Activated CD4-positive, alpha-beta T cell treated with anti-CD3 and anti-CD28 coated beads, Interleukin-2, amount 10 ng/mL, durations not matched to agents 7 days and 5 days (primary cell): Measurements from ENCODE around the gene IFFO2. TPM values are rescaled to one million over a fixed set of nuclear protein-coding genes. Genes with fewer than 3 reads are reported as not detected.
"Not testable (repeated sequence)": the region's sequence is repeated elsewhere in the genome, so short reads cannot be mapped to it uniquely, and the experiment has no call there.

Source experiments
- CTCF ChIA-PET: fragments of 350-600 bp; sonication (Branson Sonifier 250); formaldehyde crosslinking; loops from one replicate; lab custom pipeline; 2021; ENCODE audit warnings: antibody characterized with exemption; lab: Charles Lee
- POLR2A ChIA-PET: fragments of 350-600 bp; sonication (Branson Sonifier 250); formaldehyde crosslinking; loops from one replicate; lab custom pipeline; 2021; ENCODE audit warnings: antibody characterized with exemption; lab: Charles Lee
- DNase-seq: peaks from one replicate; pipeline ENCODE4 v3.0.0-alpha.2; 2020
- H3K27ac Mint-ChIP-seq: one replicate; pipeline ENCODE4 v1.8.0; 2021; ENCODE audit warnings: mild to moderate bottlenecking, moderate library complexity, mixed read lengths
- H3K27me3 Mint-ChIP-seq: one replicate; pipeline ENCODE4 v1.8.0; 2021; ENCODE audit warnings: mixed read lengths
- H3K36me3 Mint-ChIP-seq: one replicate; pipeline ENCODE4 v1.8.0; 2021; ENCODE audit warnings: low read depth, mixed read lengths
- H3K4me1 Mint-ChIP-seq: one replicate; pipeline ENCODE4 v1.8.0; 2021; ENCODE audit warnings: mixed read lengths
- H3K4me3 Mint-ChIP-seq: one replicate; pipeline ENCODE4 v1.8.0; 2021; ENCODE audit warnings: mild to moderate bottlenecking, moderate library complexity, mixed read lengths
- H3K9me3 Mint-ChIP-seq: one replicate; pipeline ENCODE4 v1.8.0; 2021; ENCODE audit warnings: mixed read lengths
- total RNA-seq, 2 experiments: library from RNA; stranded (reverse); gene quantifications; one replicate each; pipeline ENCODE4 v1.2.3, GENCODE V29; 2021

The IFFO2 gene
- total RNA-seq, 2 experiments from 2014 or later, result 20.4 to 21.7 TPM

- no peak overlapping the region for H3K4me3 Mint-ChIP-seq
- H3K27ac Mint-ChIP-seq, result no peak overlapping the region
- no peaks in the 10 kb centered on the region for H3K27me3 Mint-ChIP-seq
- CTCF ChIA-PET, result no interaction called here
- H3K9me3 Mint-ChIP-seq, result no peaks in the 10 kb centered on the region
- POLR2A ChIA-PET, result no interaction called here
- no peaks in the 10 kb centered on the region for H3K36me3 Mint-ChIP-seq
- no peak for DNase-seq
- H3K4me1 Mint-ChIP-seq, result no peaks in the 10 kb centered on the region
These were observed 85.5 kb downstream of the IFFO2 start for GRCh38 chr1:18870957-18871356.

- H3K36me3 Mint-ChIP-seq, H3K27ac Mint-ChIP-seq, DNase-seq, POLR2A ChIA-PET, H3K9me3 Mint-ChIP-seq, H3K4me3 Mint-ChIP-seq, H3K27me3 Mint-ChIP-seq, H3K4me1 Mint-ChIP-seq, CTCF ChIA-PET: not testable (repeated sequence)
These were observed 85.9 kb downstream of the IFFO2 start for GRCh38 chr1:18870595-18870865.

GRCh38 chr1:18869847-18870594 lies 86.5 kb downstream of the IFFO2 start:
- POLR2A ChIA-PET, result no interaction called here
- CTCF ChIA-PET, result no interaction called here
- Mint-ChIP-seq H3K27ac (no peak overlapping the region), H3K4me1 (no peaks in the 10 kb centered on the region), H3K4me3 (no peak overlapping the region), H3K9me3 (no peaks in the 10 kb centered on the region), H3K27me3 (peaks cover 3% of the 10 kb centered on the region), H3K36me3 (no peaks in the 10 kb centered on the region)
- no peak for DNase-seq

GRCh38 chr1:18868801-18869424 lies 87.6 kb downstream of the IFFO2 start:
- CTCF ChIA-PET, result no interaction called here
- DNase-seq, result no peak
- Mint-ChIP-seq H3K9me3 (no peaks in the 10 kb centered on the region), H3K4me3 (no peak overlapping the region), H3K27me3 (peaks cover 3% of the 10 kb centered on the region), H3K4me1 (no peaks in the 10 kb centered on the region), H3K27ac (no peak overlapping the region), H3K36me3 (no peaks in the 10 kb centered on the region)
- POLR2A ChIA-PET, result no interaction called here

GRCh38 chr1:18868354-18868753 lies 88.1 kb downstream of the IFFO2 start:
- POLR2A ChIA-PET, result no interaction called here
- Mint-ChIP-seq H3K4me3 (no peak overlapping the region), H3K27ac (no peak overlapping the region)

GRCh38 chr1:18866846-18867245 lies 89.6 kb downstream of the IFFO2 start:
- H3K36me3 Mint-ChIP-seq, result no peaks in the 10 kb centered on the region
- CTCF ChIA-PET, result no interaction called here
- H3K27ac Mint-ChIP-seq, result no peak overlapping the region
- POLR2A ChIA-PET, result no interaction called here
- DNase-seq, result no peak
- H3K4me1 Mint-ChIP-seq, result no peaks in the 10 kb centered on the region
- H3K4me3 Mint-ChIP-seq, result no peak overlapping the region
- no peaks in the 10 kb centered on the region for H3K9me3 Mint-ChIP-seq
- peaks cover 3% of the 10 kb centered on the region for H3K27me3 Mint-ChIP-seq

More at GRCh38 chr1:18868354-18868753, 88.1 kb downstream of the IFFO2 start:
- no peak for DNase-seq
- Mint-ChIP-seq H3K4me1 (no peaks in the 10 kb centered on the region), H3K27me3 (peaks cover 3% of the 10 kb centered on the region), H3K9me3 (no peaks in the 10 kb centered on the region), H3K36me3 (no peaks in the 10 kb centered on the region)
- CTCF ChIA-PET, result no interaction called here

- no peak for DNase-seq
- Mint-ChIP-seq H3K4me3 (no peak overlapping the region), H3K27me3 (peaks cover 3% of the 10 kb centered on the region), H3K27ac (no peak overlapping the region), H3K36me3 (no peaks in the 10 kb centered on the region), H3K9me3 (no peaks in the 10 kb centered on the region), H3K4me1 (no peaks in the 10 kb centered on the region)
- POLR2A ChIA-PET, result no interaction called here
- CTCF ChIA-PET, result interaction anchor here (0.6 kb wide), 1 partner anchor 86 kb away, joined by 4 read pairs; no protein-coding TSS in a partner anchor
These were observed 90.2 kb downstream of the IFFO2 start for GRCh38 chr1:18866314-18866713.

GRCh38 chr1:18865176-18865575 lies 91.3 kb downstream of the IFFO2 start:
- no peaks in the 10 kb centered on the region for H3K36me3 Mint-ChIP-seq
- H3K4me1 Mint-ChIP-seq, result no peaks in the 10 kb centered on the region
- H3K27me3 Mint-ChIP-seq, result peaks cover 3% of the 10 kb centered on the region
- no peaks in the 10 kb centered on the region for H3K9me3 Mint-ChIP-seq
- ChIA-PET POLR2A (no interaction called here), CTCF (no interaction called here)
- no peak overlapping the region for H3K27ac Mint-ChIP-seq
- no peak for DNase-seq
- no peak overlapping the region for H3K4me3 Mint-ChIP-seq

GRCh38 chr1:18861590-18861989 lies 94.9 kb downstream of the IFFO2 start:
- CTCF ChIA-PET, result interaction anchor here (1.2 kb wide), 1 partner anchor 13 kb away, joined by 3 read pairs; no protein-coding TSS in a partner anchor

GRCh38 chr1:18861082-18861481 lies 95.4 kb downstream of the IFFO2 start:
- Mint-ChIP-seq H3K27ac (no peak overlapping the region), H3K36me3 (no peaks in the 10 kb centered on the region), H3K27me3 (peaks cover 3% of the 10 kb centered on the region), H3K9me3 (no peaks in the 10 kb centered on the region), H3K4me3 (no peak overlapping the region), H3K4me1 (no peaks in the 10 kb centered on the region)
- ChIA-PET CTCF (interaction anchor here (1.2 kb wide), 1 partner anchor 13 kb away, joined by 3 read pairs; no protein-coding TSS in a partner anchor), POLR2A (no interaction called here)
- no peak for DNase-seq

More at GRCh38 chr1:18861590-18861989, 94.9 kb downstream of the IFFO2 start:
- Mint-ChIP-seq H3K9me3 (no peaks in the 10 kb centered on the region), H3K27me3 (peaks cover 3% of the 10 kb centered on the region), H3K4me3 (no peak overlapping the region), H3K36me3 (no peaks in the 10 kb centered on the region), H3K4me1 (no peaks in the 10 kb centered on the region), H3K27ac (no peak overlapping the region)
- DNase-seq, result no peak
- POLR2A ChIA-PET, result no interaction called here

GRCh38 chr1:18859560-18859959 lies 96.9 kb downstream of the IFFO2 start, which contains the start of gene TAS1R2:
Gene TAS1R2, minus strand, starts transcription at chr1:18859660. Its CDS starts 0 bp downstream, at chr1:18859660.
- H3K4me1 Mint-ChIP-seq, result no peaks in the 10 kb centered on the region
- POLR2A ChIA-PET, result no interaction called here
- CTCF ChIA-PET, result no interaction called here
- no peak within 1 kb of the TSS for H3K4me3 Mint-ChIP-seq
- DNase-seq, result no peak
- no peak within 1 kb of the TSS for H3K27ac Mint-ChIP-seq
- H3K27me3 Mint-ChIP-seq, result no peaks in the 10 kb centered on the region
- H3K36me3 Mint-ChIP-seq, result no peaks in the 10 kb centered on the region
- H3K9me3 Mint-ChIP-seq, result no peaks in the 10 kb centered on the region

- ChIA-PET CTCF (no interaction called here), POLR2A (no interaction called here)
- H3K27me3 Mint-ChIP-seq, result no peaks in the 10 kb centered on the region
- no peak overlapping the region for H3K27ac Mint-ChIP-seq
- H3K9me3 Mint-ChIP-seq, result no peaks in the 10 kb centered on the region
- no peaks in the 10 kb centered on the region for H3K36me3 Mint-ChIP-seq
- H3K4me3 Mint-ChIP-seq, result no peak overlapping the region
- H3K4me1 Mint-ChIP-seq, result no peaks in the 10 kb centered on the region
- DNase-seq, result no peak
These were observed 98.3 kb downstream of the IFFO2 start for GRCh38 chr1:18858070-18858688.

- no peaks in the 10 kb centered on the region for H3K9me3 Mint-ChIP-seq
- H3K4me1 Mint-ChIP-seq, result no peaks in the 10 kb centered on the region
- H3K27ac Mint-ChIP-seq, result no peak overlapping the region
- H3K27me3 Mint-ChIP-seq, result no peaks in the 10 kb centered on the region
- no peak for DNase-seq
- H3K4me3 Mint-ChIP-seq, result no peak overlapping the region
- H3K36me3 Mint-ChIP-seq, result no peaks in the 10 kb centered on the region
- ChIA-PET POLR2A (no interaction called here), CTCF (no interaction called here)
These were observed 100.0 kb downstream of the IFFO2 start for GRCh38 chr1:18856435-18856834.
